Suppressor macrophage (primary cell): ENCODE results near the gene DCTD.

Source experiments
- DNase-seq, 4 experiments: peaks; one replicate each; pipeline ENCODE4 v3.0.0-alpha.2; 2020 to 2022
- total RNA-seq, 17 experiments: gene quantifications; one replicate each; lab custom pipeline; 2026; ENCODE audit warnings: mixed read lengths in 6 of 17, inconsistent platforms in 3 of 17; lab: John Stamatoyannopoulos, UW

The DCTD gene
- total RNA-seq, result 29.1 to 74.6 (median 55.4) reads per million in 17 experiments

DNA sequence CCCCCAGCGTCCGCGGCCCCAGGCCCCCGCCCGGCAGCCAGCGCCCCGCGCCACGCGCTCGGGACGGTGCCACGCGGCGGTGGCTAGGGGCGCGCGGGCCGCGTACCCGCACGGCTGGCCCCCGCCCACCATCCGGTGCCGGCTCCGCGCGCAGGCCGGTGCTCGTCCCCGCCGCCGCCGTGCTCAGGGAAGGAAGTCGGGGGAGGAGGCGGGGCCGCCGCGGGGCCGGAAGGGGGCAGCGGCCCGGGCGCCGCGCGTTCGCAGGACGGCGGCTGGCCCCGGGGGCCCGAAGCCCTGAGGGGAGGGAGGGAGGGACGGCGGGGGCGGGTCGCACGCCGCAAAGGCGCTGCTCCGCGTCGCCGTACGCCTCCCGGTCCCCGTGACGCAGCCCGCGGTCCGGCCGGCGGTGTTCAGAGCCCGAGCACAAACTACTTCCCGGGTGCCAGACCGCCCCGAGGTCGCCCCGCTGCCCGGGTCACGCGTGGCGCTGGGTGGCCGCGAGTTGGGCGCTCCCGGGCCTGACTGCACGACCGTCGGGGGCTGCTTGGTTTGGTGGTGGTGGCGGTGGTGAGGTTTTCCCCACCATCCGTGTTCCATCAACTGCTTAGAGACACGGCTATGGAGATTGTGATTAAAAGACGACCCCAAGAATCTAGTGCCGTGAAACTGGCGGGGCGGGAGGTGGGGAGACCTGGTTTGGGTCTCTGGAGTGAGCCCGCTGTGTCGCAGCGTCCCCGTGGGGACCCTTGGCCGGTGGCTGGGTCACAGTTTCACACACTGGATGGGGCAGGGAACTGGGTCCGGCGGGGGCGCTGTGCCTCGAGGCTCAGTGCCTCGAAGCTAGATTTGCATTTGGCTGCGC, at the start of gene DCTD:
Gene DCTD, minus strand, starts transcription at position 205 of the 862 bp plus-strand sequence. CDS start 1,818 bp downstream, outside the sequence.
- DNase-seq, result peak; percentile 80 to 94 (median 89)

GRCh38 chr4:182960746-182961145, 43.6 kb upstream of the DCTD start:
- DNase-seq, result no peak

GRCh38 chr4:182960228-182960627, 43.0 kb upstream of the DCTD start:
- DNase-seq, result no peak

- DNase-seq, result no peak
These were observed 38.2 kb upstream of the DCTD start for GRCh38 chr4:182955411-182955810.

- DNase-seq, result no peak
These were observed 27.5 kb upstream of the DCTD start for GRCh38 chr4:182944484-182945213.

DNA sequence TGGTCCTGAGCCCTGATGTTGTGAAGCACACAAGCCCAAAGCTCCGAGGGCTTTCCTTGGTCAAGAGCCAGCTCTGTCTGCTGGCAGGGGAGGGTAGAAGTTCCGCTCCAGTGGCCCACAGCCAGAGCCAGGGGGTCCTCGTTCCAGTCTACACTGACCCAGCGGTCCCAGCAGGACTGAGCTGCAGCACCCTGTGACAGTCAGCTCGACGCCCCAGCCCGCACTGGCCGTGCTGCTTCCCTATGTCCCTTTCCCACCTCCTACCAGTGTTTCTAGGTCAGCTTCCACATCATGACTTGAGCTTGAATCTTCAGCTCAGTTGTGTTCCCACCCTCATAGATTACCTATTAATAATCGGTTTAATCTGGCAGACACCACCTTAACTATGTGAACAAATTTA, 22.5 kb upstream of the DCTD start:
- DNase-seq, result no peak

DNA sequence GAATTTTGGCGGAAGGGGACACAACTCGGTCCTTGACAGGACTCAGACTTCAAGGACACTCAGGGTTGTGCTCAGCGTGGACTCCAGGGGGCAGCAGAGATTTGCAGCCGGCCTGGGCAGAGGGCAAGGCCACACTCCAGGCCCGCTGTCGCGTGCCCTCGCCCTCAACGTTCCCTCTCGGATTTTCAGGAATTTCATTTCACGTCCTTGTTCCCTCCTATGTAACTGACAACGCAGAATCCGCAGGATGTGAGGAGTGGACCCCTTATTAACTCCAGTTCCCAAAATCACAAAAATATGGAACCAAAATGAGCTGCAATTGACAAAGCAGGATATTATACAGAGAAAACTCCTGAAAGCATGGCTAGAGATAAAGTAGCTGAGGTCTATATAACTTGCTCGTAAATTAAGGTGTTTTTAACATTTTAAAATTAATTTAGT, 21.0 kb upstream of the DCTD start:
- peak; percentile 67 to 87 (median 78) for DNase-seq

DNA sequence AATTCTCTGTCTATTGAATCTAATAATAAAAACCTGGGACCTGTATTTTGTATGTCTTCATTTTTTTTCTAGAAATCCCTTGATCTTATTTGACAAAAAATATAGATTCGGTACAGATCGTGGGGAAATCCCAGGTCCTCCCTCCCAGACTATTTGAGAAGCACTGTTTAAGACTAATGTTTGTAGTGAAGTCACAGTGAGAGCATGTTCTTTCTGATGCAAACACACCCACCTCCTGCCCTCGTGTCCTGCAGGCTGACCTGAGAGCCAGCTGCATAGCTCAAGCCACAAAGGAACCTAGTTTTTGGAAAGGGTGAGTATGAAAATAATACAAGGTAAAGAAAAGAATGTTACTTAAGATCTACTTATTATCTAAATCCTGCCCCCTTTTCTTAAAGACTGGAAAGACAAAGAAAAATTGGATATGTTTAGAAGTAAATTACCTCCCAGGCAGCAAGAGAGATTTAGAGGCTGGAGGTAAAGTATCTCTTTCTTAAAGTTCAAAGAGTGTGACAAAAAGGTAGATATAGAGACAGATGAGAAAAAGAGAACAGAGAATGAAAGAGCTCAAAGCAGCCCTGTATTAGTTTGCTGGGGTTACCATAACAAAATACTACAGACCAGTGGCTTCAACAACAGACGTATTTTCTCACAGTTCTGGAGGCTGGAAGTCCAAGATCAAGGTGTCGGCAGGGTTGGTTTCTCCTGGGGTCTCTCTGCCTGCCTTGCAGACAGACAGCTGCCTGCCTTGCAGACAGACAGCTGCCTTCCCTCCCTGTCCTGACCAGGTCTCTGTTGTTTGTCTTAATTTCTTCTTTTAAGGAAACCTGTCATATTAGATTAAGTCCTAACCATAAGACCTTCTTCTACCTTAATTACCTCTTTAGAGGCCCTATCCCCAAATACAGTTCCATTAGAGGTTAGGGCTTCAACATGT, 20.4 kb upstream of the DCTD start:
- DNase-seq, result no peak

DNA sequence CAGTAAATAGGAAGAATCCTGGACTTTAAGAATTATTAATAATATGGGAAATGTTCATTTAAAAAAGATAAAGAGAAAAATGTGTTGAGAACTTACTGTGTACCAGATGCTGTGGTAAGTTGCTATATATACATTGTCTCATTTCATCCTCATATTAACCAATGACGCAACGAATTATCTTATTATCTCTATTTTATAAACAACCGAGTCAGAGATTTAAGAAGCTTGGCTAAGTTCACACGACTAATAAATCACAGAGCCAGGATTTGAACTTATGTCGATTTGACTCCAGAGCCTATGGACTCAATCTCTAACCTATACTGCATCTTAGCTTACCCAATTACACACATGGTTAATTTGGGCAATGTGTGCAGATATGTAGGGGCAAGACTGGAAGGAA, 15.5 kb upstream of the DCTD start:
- DNase-seq, result no peak

DNA sequence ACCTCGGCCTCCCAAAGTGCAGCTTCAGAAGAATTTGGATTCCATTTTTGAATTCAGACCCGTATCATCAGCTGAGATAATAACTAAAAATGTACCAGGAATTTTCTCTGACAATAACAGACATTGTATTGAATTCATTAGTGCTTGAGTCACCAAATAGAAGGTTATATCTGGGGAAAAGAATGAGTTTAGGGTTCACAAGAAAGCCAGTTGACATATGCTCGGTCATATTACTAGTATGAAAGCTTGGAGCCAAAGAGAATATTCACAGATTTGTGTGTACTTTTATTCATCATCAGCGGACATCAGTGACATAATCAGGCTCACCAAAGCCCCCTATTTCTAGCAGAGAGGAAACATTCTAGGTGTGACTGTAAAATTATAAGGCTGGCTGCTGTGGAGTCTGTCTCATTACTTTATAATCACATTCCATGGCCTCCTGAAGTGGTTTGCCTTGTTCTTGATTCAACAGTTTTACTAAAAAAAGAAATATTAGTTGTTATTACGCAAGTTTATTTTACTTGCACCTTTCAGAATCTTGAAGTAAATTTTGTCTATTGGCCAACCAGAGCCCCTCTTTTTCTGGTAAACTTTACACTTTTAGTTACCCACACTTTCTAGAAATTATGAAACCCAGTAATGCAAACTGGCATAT, 14.6 kb upstream of the DCTD start:
- DNase-seq, result no peak

- no peak for DNase-seq
These were observed 13.7 kb upstream of the DCTD start for GRCh38 chr4:182930889-182931288.

GRCh38 chr4:182929296-182929695, 12.1 kb upstream of the DCTD start:
- DNase-seq, result no peak

GRCh38 chr4:182928061-182928460, 10.9 kb upstream of the DCTD start:
- DNase-seq, result peak; percentile 21 to 50 (median 34)

- no peak for DNase-seq
These were observed 10.3 kb upstream of the DCTD start for GRCh38 chr4:182927505-182927904.

GRCh38 chr4:182925855-182926254, 8.7 kb upstream of the DCTD start:
- DNase-seq, result no peak

DNA sequence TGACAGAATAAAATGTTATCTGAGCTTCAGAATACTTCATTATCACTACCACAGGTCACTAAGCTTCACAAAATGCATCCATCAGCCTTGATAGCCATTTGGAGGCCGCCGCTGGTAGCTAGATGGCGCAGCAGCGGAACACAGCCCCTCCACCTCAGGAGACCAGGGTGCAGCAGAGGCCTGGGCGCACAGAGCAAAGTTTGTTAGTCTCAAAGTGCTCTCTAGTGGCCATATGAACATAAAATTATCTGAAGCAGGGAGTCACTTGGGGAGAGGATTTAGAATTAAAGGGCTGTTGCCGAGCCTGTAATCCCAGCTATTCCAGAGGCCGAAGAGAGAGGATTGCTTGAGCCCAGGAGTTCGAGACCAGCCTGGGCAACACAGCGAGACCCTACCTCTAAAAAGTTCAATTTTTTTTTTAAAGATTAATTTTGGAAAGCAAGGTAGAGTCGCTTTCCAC, 8.1 kb upstream of the DCTD start:
- peak; percentile 74 to 85 (median 83) for DNase-seq

- DNase-seq, result no peak
These were observed 7.3 kb upstream of the DCTD start for GRCh38 chr4:182924497-182924896.

GRCh38 chr4:182923796-182924340, 6.7 kb upstream of the DCTD start:
- DNase-seq, result no peak

DNA sequence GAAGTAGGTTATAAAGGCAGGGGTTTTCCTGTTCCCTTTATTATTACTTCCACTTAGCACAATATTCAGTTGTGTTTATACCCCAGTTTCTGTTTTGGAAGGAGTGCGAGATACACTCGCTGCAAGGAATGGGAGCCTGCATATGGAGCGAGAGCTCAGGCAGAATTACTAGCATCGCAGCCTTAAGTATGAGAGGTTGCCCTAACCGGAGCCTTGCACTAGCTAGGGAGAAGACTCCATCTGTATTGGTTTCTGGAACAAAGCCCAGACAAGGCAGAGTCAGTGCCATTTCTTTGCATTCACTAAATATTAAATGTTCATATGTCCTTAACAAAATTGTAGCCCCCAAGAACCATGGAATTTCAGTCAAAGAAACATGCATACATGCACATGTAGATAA, 6.2 kb upstream of the DCTD start:
- DNase-seq, result no peak

GRCh38 chr4:182922501-182923284, 5.5 kb upstream of the DCTD start:
- no peak for DNase-seq

GRCh38 chr4:182921608-182922007, 4.4 kb upstream of the DCTD start:
- DNase-seq, result no peak
